HG03457 (cell line): ENCODE results near the gene RNF141.

Source experiments
- ATAC-seq: cut with Tn5 transposase; IDR thresholded peaks from one replicate; pipeline ENCODE4 v1.9.1; 2021; ENCODE audit warnings: moderate number of reproducible peaks; ENCODE audit not compliant: unreplicated experiment

The RNF141 gene

DNA sequence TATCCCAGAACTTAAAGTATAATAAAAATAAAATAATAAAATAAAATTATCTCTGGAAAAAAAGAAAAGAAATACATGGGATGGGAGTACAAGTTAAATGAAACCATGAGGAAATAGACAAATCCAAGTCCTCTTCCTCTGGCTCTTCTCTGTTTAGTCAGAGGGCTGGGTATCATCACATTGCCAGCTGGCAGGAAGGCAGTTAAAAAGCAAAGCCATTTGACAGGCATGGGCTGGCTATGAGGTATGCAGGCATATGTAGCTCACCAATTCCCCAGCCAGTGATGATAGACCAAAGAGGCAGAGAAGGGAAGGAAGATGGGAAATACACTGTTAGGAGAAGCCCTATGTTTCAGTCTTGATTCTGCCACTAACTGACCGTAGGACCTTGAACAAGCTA, 21.0 kb upstream of the RNF141 start:
- no peak for ATAC-seq

GRCh38 chr11:10561043-10561818, 20.2 kb upstream of the RNF141 start:
- ATAC-seq: no peak

DNA sequence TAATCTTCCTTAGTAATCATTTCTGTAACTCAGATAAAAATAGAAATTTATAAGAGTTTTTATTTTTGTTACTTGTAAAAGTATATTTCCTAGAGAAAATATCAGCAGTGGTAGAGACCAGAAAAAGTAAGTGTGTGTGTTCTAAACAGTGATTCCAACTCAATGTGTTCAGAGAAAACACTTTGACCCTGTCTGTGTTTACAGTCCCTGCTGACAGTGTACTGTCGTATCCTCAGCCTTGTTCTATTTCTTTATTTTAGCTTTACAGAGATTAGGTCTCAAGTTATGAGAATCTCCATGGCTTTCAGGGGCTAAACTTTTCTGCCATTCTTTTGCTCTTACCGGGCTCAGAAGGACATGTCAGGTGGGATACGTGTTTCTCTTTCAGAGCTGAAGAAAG, 17.3 kb upstream of the RNF141 start:
- ATAC-seq: no peak

DNA sequence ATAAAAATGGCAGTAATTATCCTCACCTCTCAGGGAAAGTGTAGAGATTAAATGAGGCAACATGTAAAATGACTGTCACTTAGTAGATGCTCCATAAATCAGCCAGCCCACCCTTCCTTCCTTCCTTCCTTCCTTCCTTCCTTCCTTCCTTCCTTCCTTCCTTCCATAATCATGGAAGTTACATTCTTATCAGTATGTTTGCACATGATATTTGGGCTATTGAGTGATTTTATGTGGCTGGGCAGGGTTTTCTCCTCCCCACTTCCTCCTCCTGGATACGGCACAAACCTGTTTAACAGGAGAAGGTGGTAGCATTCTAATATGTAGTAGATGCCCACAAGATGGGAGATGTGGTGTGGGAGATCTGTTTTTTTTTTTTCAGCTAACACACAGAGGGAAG, 15.6 kb upstream of the RNF141 start:
- no peak for ATAC-seq

DNA sequence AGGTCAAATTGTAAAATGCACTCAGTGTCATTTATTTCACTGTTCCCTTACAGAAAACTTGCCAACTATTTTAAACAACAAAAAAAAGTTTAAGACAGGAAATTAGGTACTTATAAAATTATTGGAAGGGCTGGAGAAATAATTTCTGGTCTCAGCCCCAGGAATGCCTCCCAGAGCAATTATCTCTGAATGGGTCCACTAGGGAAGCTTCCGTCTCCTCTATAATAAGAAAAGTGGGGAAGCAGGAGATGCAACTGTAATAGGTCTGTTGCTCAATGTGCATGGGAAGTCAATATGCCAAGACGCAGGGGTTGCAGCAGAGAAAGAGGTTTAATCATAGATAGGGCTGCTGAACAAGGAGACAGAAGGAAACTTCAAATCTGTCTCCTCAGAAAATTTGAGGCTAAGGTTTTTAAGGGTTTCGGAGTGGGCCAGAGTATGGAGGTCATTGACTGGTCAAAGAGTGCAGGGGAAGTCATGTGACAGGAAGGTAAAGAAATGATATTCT, 10.9 kb upstream of the RNF141 start:
- ATAC-seq: no peak

- no peak for ATAC-seq
These were observed 10.3 kb upstream of the RNF141 start for GRCh38 chr11:10551290-10551592.

DNA sequence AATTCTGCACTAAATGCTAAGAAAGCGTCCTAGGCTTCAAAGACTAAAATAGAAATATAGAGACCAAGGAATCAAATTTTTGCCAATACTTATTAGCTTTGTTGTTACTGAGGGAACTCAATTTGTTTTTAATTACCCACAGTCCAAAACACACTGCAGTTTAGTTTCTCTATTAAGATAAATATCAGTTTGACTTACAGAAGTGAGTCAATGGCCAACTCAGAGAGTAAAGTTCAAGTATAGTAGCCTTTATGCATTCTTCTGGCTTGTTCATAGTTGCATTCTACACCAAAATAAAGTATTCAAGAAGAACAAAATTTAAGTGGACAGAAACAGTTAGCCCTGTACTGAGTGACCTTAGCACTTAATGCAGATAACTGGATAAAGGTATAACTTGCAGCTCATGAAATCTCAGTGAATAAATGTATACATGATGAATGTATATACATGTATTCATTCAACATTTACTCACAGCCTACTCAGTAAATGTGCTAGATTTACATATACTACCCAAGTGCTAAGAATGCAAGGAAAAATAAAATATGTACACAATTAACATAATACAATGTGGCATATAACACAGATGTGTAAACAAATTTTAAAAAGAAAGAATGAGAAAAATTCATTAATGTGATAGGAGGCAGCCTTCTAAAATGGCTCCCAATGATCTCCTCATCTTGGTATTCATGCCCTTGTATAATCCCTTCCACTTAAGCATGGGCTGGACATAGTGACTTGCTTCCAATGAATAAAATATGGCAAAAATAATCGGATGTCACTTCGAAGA, 9.7 kb upstream of the RNF141 start:
- no peak for ATAC-seq

- no peak for ATAC-seq
These were observed 3.8 kb upstream of the RNF141 start for GRCh38 chr11:10544491-10545465.

- ATAC-seq: no peak
These were observed 2.8 kb upstream of the RNF141 start for GRCh38 chr11:10543782-10544181.

- no peak for ATAC-seq
These were observed 1.8 kb upstream of the RNF141 start for GRCh38 chr11:10542776-10543175.

DNA sequence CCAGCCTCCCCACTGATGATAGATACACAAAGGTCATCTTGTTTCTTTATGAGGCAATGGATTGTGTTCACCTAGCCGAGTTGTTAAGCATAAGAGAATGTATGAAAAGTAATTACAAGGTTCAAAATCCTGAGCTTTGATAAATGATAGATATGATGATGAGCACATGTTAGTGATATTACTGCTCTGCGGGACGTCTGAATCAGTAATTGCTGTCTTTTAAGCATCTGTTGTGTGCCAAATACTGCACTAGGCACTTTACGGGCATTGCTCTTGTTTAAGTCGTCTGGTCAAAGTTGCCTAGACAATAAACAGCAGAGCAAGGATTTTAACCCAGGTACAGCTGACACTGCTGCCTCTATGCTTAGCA, 559 bp upstream of the RNF141 start:
- no peak for ATAC-seq

DNA sequence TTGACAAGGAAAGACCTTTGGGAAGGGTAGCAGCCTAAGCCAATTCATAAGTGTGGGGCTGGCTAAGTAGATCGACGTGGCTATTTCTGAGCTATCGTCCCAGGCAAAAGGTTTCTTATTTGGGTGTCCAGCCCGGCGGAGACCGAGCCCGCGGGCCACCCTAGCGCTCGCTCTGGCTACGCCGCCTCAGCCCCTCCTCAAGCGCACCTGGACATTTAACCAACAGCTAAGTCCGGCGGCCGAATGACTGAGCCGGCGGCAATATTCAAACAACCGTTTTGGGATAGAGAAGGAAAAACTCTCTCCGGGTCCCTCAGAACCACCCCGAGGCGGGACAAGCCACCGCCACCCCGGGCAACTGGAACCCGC, 457 bp downstream of the RNF141 start:
- ATAC-seq: peak; percentile 12

GRCh38 chr11:10539339-10539738, 1.6 kb downstream of the RNF141 start:
- ATAC-seq: no peak

GRCh38 chr11:10538924-10539323, 2.1 kb downstream of the RNF141 start:
- ATAC-seq: no peak

GRCh38 chr11:10537600-10537999, 3.4 kb downstream of the RNF141 start:
- ATAC-seq: no peak

DNA sequence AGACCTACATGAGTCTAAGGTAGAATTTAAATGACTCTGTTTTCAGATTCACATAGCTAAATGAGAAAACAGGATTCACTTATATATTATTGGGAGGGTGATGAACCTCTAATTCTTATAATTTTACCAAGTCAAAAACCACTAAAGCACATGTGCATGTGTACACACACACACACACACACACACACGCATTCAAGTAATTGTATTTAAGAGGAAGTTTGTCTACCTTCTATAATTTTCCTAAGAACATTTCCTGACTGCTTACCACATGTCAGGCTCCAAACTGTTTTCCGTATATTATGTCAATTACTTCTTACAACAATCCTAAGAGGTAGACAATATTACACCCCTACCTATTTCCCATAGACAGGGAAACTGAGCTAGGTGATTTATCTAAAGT, 6.7 kb downstream of the RNF141 start:
- no peak for ATAC-seq

DNA sequence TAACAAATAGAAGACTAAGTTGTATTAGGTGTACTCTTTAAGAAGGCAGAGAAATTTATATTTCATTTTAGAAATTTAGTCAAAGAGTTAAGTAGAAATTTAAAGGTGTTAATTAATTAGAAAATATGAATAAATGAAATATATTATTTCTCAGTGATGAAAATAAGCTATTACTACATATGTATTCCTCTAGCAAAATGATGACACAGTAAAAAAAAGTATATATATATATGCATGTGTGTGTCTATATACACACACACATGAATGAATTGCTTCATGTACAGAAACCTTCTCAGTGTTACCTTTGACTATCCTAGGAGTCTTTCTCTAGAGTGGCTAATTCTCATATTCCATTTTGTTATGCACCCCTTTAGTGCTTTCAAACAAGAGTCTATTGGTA, 7.7 kb downstream of the RNF141 start:
- no peak for ATAC-seq

GRCh38 chr11:10532526-10532925, 8.5 kb downstream of the RNF141 start:
- no peak for ATAC-seq

- ATAC-seq: no peak
These were observed 11.7 kb downstream of the RNF141 start for GRCh38 chr11:10529279-10529678.

GRCh38 chr11:10528121-10528520, 12.9 kb downstream of the RNF141 start:
- ATAC-seq: no peak
